ACC112 (cell line): ENCODE measurements around the gene DROSHA.
"Not testable (repeated sequence)": the region's sequence is repeated elsewhere in the genome, so short reads cannot be mapped to it uniquely, and the experiment has no call there.

Experiments used
- H2AFZ ChIP-seq: fragments of 200-600 bp; sonication (generic); one replicate; pipeline ENCODE4 v1.6.0; 2017; ENCODE audit warnings: antibody characterized with exemption, low read length; ENCODE audit not compliant: unreplicated experiment
- H3K27ac ChIP-seq: fragments of 200-600 bp; sonication (generic); 2 replicates; pipeline ENCODE4 v1.5.1; 2014; ENCODE audit warnings: low read depth, mild to moderate bottlenecking, antibody characterized with exemption, low read length, moderate library complexity
- H3K27me3 ChIP-seq: fragments of 200-600 bp; sonication (generic); 2 replicates; pipeline ENCODE4 v1.6.1; 2014; ENCODE audit warnings: mild to moderate bottlenecking, antibody characterized with exemption, low read length, moderate library complexity, mixed read lengths; ENCODE audit not compliant: insufficient read depth
- H3K36me3 ChIP-seq: fragments of 200-600 bp; sonication (generic); 2 replicates; pipeline ENCODE4 v1.6.1; 2016; ENCODE audit warnings: mild to moderate bottlenecking, antibody characterized with exemption, low read length, moderate library complexity, mixed read lengths; ENCODE audit not compliant: insufficient read depth
- H3K4me1 ChIP-seq: fragments of 200-600 bp; sonication (generic); one replicate; pipeline ENCODE4 v1.6.1; 2016; ENCODE audit warnings: low read length, mixed read lengths; ENCODE audit not compliant: insufficient read depth, unreplicated experiment, control insufficient read depth
- H3K4me3 ChIP-seq: fragments of 200-600 bp; sonication (generic); 2 replicates; pipeline ENCODE4 v1.5.1; 2014; ENCODE audit warnings: mild to moderate bottlenecking, low read depth, low read length
- H3K79me2 ChIP-seq: fragments of 200-600 bp; sonication (generic); one replicate; pipeline ENCODE4 v1.6.0; 2016; ENCODE audit warnings: low read length; ENCODE audit not compliant: control insufficient read depth, unreplicated experiment, insufficient read depth

DROSHA gene

DNA sequence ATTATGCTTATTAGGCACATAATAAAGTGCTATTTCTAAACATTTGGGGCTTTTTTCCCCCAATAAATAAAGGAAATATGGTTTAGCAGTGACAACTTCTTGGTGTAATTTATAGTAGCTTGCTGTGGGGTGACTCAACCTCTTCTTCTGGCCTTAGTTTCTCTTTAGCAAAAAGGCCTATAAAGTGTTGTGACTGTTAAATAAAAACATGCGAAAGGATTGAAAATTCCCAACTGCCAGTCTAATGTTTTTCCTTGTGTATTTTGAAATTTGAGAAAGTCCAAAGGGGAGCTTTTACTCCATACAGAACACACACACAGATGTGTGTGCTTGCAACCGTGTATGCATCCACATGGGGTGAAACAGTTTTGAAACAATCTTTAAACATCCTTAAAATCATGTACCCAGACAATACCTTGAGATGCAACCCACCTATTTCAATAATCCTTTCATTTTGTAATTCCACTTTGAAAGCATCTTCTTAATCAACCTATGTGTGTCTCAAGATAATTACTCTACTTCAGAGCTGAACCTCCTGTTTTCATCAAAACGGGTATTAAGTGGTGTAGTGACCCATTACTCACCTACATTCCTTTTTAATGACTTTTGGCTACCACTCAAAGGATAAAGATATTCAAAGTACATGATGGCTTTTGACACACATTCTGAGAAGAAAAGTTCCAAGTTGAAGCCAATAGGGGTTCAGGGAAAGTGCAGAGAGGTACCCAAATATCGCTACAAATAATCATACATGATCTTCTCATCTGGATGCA is 123.8 kb downstream of the DROSHA start:
- no peak overlapping the region for H2AFZ ChIP-seq
- H3K36me3 ChIP-seq, result peaks cover 24% of the 10 kb centered on the region; the same call in 1 of the 2 replicates
- no peak overlapping the region for H3K4me3 ChIP-seq
- no peaks in the 10 kb centered on the region for H3K27me3 ChIP-seq
- H3K79me2 ChIP-seq, result no peaks in the 10 kb centered on the region
- peak overlapping the region; percentile 49 for H3K27ac ChIP-seq
- H3K4me1 ChIP-seq, result peaks cover 25% of the 10 kb centered on the region

DNA sequence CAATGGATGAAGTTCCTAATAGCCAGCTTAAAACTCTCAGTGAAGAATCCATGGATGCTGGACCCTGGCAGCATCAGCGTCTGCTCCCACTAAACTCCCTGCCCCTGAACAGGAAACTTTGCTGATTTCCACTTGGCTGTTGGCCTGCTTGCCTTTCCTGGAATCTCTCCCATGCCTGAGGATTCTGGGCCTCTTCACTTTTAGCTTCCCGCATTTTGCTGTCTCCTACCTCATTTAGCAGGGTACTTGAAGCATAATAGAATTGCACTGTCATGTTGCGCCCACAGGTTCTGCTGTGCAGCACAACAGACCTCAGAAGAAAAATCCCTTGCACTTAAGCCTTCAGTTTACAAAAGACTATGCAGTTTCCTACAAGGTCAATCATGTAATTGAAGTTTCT is 127.6 kb downstream of the DROSHA start:
- peaks cover 14% of the 10 kb centered on the region; the same call in 1 of the 2 replicates for H3K36me3 ChIP-seq
- H3K79me2 ChIP-seq, result no peaks in the 10 kb centered on the region
- no peak overlapping the region for H3K27ac ChIP-seq
- H3K27me3 ChIP-seq, result no peaks in the 10 kb centered on the region
- no peak overlapping the region for H3K4me3 ChIP-seq
- peaks cover 21% of the 10 kb centered on the region for H3K4me1 ChIP-seq
- no peak overlapping the region for H2AFZ ChIP-seq

DNA sequence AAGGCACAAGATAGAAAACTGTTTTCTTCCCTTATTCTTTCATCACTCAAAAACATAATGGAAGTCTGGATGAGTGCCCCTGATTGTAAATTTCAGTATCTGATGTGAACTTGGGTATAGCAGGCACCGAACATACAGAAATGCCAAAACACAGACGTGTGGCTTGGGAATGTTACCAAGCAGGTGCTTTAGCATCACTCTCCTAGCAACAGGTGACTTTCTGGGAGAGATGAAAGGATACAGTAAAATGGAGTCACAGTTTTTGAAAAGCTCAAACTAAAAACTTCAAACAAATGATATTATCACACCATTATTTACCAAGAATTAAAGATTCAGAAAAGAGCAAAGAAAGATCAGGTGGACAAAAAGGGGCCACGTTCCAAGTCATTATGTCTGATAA is 130.2 kb downstream of the DROSHA start:
- Histone ChIP-seq H3K79me2 (no peaks in the 10 kb centered on the region), H3K27ac (no peak overlapping the region), H3K27me3 (no peaks in the 10 kb centered on the region), H3K4me3 (no peak overlapping the region), H2AFZ (no peak overlapping the region), H3K4me1 (no peaks in the 10 kb centered on the region), H3K36me3 (peaks cover 13% of the 10 kb centered on the region; the same call in 1 of the 2 replicates)

DNA sequence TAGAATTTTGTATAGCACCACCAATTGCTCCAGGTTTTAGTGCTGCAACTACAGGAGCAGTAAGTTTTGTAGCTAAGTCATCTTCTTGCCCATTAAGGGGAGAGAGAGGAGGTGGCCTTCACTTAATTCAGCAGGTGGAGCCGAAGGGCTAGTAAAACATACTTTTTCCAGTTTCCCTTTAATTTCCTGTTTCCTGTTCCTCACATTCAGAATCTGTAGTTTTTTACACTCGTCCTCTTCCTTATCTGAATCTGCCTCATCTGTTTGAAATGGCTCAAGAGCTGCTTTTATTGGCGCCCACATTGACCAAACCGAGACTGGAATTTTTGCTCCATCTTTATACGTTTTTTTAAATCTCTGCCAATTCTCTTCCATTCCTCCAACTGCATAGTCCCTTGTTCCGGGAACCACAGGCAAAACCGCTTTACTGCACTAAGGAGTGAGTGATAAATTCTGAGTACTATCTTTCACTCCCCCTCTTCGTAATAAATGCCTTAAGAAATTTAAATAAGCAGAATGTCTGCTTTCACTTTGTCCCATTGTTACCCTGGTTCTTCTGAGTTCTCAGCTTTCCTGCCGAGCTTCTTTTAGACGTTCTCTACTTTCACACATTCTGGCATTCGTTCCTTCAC is 133.9 kb downstream of the DROSHA start:
- Histone ChIP-seq H2AFZ (no peak overlapping the region), H3K79me2 (no peaks in the 10 kb centered on the region), H3K27ac (no peak overlapping the region), H3K36me3 (peaks cover 3% of the 10 kb centered on the region; the same call in 1 of the 2 replicates), H3K4me3 (no peak overlapping the region), H3K4me1 (no peaks in the 10 kb centered on the region), H3K27me3 (no peaks in the 10 kb centered on the region)

DNA sequence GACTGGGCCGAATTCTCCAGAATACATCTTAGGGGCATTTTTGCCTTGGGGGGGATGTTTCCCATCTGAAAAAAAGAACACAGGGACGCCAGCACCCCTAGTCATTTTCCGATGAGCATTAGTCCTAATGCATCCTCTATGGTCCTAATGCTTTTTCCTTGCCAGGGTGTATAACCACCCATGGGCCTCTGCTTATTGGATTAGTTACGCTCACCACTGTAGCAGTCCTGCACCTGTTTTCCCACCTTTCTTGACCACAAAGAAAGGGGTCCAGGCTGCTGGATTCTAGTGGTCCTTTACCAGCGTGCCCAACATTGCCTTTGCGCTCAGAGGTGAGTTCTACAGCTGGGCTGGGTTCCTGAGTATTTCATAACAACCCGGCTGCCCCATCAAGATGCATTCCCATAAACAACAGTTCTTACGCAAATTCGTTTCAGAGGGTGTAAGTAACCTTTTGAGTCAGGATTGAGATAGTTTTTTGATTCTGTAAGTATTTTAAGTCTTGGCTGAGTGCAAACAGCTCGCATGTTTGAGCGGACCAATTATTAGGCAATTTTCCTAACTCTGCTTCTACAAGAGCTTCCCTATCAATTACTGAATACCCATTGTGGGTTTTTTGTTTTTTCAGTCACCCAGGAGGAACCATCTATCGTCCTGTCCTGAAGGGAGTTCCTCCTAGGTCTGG is 135.1 kb downstream of the DROSHA start:
- H3K36me3 ChIP-seq, result peaks cover 2% of the 10 kb centered on the region; the same call in 1 of the 2 replicates
- H2AFZ ChIP-seq, result no peak overlapping the region
- H3K79me2 ChIP-seq, result no peaks in the 10 kb centered on the region
- H3K4me1 ChIP-seq, result no peaks in the 10 kb centered on the region
- no peak overlapping the region for H3K4me3 ChIP-seq
- H3K27ac ChIP-seq, result no peak overlapping the region
- H3K27me3 ChIP-seq, result no peaks in the 10 kb centered on the region

DNA sequence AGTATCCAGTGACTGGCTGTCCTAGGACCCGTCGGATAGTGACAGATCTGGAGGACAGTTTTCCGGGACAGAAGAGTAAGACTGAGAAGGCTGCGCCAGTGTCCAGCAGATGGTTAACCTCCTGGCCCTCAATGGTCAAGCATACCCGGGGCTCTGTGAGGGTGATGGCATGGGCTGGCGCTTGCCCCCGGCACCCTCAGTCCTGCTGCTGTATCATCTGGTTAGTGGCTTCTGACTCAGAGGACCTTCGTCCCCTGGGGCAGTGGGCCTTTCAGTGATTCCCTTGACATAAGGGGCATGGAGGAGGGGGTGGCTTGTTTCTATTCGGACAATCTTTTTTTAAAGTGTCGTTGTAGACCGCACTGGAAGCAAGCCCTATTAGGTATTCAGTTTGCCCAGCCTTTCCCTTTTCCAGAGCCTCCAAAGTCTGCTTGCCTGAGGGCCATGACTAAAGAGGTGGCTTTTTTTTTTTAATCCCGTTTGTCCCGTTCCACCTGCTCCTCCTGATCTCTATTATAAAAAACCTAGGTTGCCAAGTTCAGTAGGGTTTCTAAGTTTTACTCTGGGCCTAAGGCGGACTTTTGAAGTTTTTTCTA is 136.3 kb downstream of the DROSHA start:
- not testable (repeated sequence) for H3K79me2 ChIP-seq, H3K27ac ChIP-seq, H3K27me3 ChIP-seq, H2AFZ ChIP-seq, H3K36me3 ChIP-seq, H3K4me1 ChIP-seq, H3K4me3 ChIP-seq

DNA sequence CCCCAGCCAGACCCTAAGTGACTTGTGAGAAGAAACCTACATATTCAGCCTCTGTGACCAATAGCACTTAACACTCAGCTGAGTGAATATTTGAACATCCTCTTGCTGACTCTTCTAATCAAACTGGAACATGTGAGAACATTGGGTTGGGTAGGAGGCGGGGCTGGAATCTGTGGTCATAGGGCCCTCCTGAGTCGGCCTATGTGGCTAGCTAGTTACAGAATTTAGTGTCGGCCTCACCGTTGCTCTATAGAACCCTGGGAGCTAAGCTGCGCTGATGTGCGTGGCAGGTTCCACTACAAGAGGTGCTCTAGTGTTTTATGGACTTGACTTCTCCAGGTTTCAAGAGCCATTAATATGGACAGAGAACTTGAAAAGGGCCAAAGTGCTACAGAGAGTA is 138.8 kb downstream of the DROSHA start:
- H2AFZ ChIP-seq, result no peak overlapping the region
- H3K79me2 ChIP-seq, result no peaks in the 10 kb centered on the region
- H3K4me3 ChIP-seq, result no peak overlapping the region
- no peak overlapping the region for H3K27ac ChIP-seq
- no peaks in the 10 kb centered on the region for H3K27me3 ChIP-seq
- no peaks in the 10 kb centered on the region for H3K36me3 ChIP-seq
- no peaks in the 10 kb centered on the region for H3K4me1 ChIP-seq

DNA sequence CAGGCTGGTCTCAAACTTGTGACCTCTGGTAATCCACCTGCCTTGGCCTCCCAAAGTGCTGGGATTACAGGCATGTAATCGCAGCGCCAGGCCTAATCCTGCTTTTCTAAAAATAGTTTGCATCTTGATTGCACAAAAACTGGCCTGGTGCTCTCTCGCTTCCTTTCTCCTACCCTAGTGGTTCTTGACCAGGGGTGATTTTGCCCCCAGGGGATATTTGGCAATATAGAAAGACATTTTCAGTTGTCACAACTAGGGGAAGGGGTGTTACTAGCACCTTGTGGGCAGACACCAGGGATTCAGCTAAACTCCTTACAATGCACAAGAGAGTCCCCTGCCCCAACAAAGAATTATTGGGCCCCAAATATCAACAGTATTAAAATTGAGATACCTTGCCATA is 139.8 kb downstream of the DROSHA start:
- no peaks in the 10 kb centered on the region for H3K4me1 ChIP-seq
- H3K27me3 ChIP-seq, result no peaks in the 10 kb centered on the region
- H2AFZ ChIP-seq, result no peak overlapping the region
- H3K27ac ChIP-seq, result no peak overlapping the region
- H3K4me3 ChIP-seq, result no peak overlapping the region
- H3K79me2 ChIP-seq, result no peaks in the 10 kb centered on the region
- no peaks in the 10 kb centered on the region for H3K36me3 ChIP-seq

DNA sequence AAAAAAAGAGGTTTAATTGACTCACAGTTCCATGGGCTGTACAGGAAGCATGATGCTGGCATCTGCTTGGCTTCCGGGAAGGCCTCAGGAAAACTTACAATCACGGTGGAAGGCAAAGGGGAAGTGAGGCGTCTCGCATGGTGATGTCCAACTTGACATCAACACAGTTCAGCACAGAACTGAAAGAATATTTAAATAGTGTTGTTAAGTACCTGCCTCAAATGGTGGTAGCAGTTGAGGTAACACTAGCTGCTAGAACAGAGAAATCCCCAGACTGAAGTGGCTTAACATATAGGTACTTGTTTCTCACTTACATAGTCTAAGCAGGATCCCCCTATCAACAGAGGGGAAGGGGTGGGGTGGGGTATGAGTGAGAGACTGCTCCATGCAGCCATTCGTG is 141.6 kb downstream of the DROSHA start:
- Histone ChIP-seq H3K36me3 (no peaks in the 10 kb centered on the region), H3K27ac (no peak overlapping the region), H3K4me3 (no peak overlapping the region), H3K4me1 (no peaks in the 10 kb centered on the region), H3K79me2 (no peaks in the 10 kb centered on the region), H2AFZ (no peak overlapping the region), H3K27me3 (no peaks in the 10 kb centered on the region)

DNA sequence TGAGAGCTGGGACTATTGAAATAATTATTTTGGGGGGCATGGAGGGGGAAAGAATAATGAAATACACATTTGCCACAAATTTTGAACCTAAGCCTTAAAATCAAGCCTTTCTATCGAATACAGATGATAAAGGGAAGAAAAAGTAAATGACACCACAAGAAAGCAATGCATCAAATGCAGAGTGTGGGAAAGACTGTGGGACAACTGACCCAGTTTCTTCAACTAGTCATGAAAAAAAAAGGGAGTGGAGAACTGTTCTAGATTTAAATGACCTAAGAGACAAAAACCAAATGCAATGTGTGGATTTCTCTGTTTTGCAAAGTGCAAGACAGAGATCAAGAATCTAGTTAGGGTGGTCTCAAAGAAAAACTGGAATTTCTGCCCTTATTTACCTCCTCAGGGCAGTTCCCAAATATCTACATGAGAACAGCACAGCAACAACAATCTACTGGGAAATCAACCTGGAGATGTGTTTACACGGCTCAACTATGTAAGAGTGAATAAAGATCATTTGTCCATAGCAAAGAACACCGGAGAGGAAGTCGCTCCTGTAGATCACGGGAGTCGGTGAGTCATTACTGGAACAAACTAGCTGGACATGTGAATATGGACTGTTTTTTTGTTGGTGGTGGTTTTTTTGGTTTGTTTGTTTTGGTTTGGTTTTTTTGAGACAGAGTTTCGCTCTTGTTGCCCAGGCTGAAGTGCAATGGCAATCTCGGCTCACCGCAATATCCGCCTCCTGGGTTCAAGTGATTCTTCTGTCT is 145.9 kb downstream of the DROSHA start:
- H3K27ac ChIP-seq, result no peak overlapping the region
- H2AFZ ChIP-seq, result no peak overlapping the region
- H3K4me1 ChIP-seq, result no peaks in the 10 kb centered on the region
- H3K36me3 ChIP-seq, result no peaks in the 10 kb centered on the region
- no peak overlapping the region for H3K4me3 ChIP-seq
- no peaks in the 10 kb centered on the region for H3K27me3 ChIP-seq
- no peaks in the 10 kb centered on the region for H3K79me2 ChIP-seq
